Epithelial cell of proximal tubule (primary cell): ENCODE data around the gene MAP3K1. TPM values are rescaled to one million over a fixed set of nuclear protein-coding genes. Genes with fewer than 3 reads are reported as not detected.
"Not testable (repeated sequence)": the region's sequence is repeated elsewhere in the genome, so short reads cannot be mapped to it uniquely, and the experiment has no call there.

Experiments
- DNase-seq: peaks from one replicate; pipeline ENCODE4 v3.0.0-alpha.2; 2011; ENCODE audit warnings: low read depth
- H3K4me3 ChIP-seq: 2 replicates; pipeline ENCODE4 v1.5.1; 2011; ENCODE audit warnings: low read depth, mild to moderate bottlenecking, low read length
- total RNA-seq: library from RNA; depleted of rRNA; stranded (reverse); fragments of >200 nt; gene quantifications from 2 replicates; pipeline ENCODE4 v1.2.3, GENCODE V29; 2015
- TF ChIP-seq, protein P1 (sequence below): conservative IDR thresholded peaks from 2 replicates; pipeline ENCODE4 v1.5.1; 2012; ENCODE audit warnings: low read depth, mild to moderate bottlenecking, low read length

MAP3K1 gene
- 14.4 and 20.1 TPM in 2 replicates for total RNA-seq

DNA sequence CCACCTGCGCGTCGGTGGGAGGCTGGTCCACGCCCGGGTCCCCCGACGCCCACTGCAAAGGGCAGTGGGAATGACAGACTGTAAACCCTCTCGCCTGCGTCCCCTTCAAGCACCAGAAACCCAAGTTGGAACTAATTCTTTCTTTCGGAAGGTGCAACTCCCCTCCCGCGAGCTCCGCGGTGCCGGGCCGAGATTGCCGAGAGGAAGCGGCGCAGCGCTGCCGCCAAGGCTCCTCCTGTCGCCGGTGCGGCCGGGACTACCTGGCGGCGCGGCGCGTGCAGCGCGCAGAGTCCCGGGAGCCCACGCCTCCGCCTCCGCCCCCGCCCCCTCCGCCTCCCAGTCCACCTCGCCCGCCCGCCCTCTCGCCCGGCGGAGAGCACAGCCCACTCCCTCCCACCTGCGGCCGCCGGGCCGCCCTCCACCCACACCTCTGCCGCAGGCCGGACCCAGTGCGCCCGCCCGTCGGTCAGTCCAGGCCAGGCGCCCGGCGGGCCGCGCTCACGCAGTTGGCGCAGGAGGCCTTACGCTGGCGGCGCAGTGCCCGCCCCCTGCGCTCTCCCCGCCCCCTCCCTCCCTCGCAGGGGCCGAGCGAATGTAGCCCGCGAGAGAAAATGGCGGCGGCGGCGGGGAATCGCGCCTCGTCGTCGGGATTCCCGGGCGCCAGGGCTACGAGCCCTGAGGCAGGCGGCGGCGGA, at the start of gene MAP3K1:
TSS of gene MAP3K1 (plus strand) at position 587 of the 695 bp plus-strand sequence. CDS start at position 612, 25 bp downstream.
- DNase-seq: no peak
- TF ChIP-seq, protein P1, sequence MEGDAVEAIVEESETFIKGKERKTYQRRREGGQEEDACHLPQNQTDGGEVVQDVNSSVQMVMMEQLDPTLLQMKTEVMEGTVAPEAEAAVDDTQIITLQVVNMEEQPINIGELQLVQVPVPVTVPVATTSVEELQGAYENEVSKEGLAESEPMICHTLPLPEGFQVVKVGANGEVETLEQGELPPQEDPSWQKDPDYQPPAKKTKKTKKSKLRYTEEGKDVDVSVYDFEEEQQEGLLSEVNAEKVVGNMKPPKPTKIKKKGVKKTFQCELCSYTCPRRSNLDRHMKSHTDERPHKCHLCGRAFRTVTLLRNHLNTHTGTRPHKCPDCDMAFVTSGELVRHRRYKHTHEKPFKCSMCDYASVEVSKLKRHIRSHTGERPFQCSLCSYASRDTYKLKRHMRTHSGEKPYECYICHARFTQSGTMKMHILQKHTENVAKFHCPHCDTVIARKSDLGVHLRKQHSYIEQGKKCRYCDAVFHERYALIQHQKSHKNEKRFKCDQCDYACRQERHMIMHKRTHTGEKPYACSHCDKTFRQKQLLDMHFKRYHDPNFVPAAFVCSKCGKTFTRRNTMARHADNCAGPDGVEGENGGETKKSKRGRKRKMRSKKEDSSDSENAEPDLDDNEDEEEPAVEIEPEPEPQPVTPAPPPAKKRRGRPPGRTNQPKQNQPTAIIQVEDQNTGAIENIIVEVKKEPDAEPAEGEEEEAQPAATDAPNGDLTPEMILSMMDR: peak; percentile 8
- H3K4me3 ChIP-seq: peak within 1 kb of the TSS; percentile 85

DNA sequence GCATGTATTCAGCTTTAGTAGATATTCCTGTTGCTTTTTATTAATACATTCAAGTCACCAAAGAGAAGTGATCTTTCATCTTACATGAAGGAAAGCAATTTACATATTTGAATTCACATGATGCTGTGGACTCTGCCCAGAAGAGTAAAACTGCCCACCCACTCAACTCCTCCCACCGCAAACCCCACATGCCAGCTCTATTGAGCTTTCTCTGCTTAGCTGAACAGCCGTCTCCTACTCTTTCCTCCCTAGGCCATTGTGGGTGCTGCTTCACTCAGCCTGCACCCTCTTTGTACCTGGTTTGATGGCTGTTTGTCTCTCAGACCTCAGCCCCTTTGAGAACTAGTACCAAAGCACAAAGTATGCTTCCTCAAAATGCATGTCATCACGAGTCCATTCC, 48.4 kb upstream of the MAP3K1 start:
- no peak overlapping the region for H3K4me3 ChIP-seq
- no peak for DNase-seq
- TF ChIP-seq, protein P1: no peak

- H3K4me3 ChIP-seq: no peak overlapping the region
- TF ChIP-seq, protein P1: no peak
- DNase-seq: no peak
Measured at GRCh38 chr5:56769875-56770604, 45.3 kb upstream of the MAP3K1 start.

GRCh38 chr5:56772767-56773166, 42.6 kb upstream of the MAP3K1 start:
- TF ChIP-seq, protein P1: no peak
- no peak for DNase-seq

GRCh38 chr5:56774957-56775356, 40.4 kb upstream of the MAP3K1 start:
- H3K4me3 ChIP-seq: no peak overlapping the region
- TF ChIP-seq, protein P1: no peak
- DNase-seq: no peak

More at GRCh38 chr5:56772767-56773166, 42.6 kb upstream of the MAP3K1 start:
- H3K4me3 ChIP-seq: no peak overlapping the region

DNA sequence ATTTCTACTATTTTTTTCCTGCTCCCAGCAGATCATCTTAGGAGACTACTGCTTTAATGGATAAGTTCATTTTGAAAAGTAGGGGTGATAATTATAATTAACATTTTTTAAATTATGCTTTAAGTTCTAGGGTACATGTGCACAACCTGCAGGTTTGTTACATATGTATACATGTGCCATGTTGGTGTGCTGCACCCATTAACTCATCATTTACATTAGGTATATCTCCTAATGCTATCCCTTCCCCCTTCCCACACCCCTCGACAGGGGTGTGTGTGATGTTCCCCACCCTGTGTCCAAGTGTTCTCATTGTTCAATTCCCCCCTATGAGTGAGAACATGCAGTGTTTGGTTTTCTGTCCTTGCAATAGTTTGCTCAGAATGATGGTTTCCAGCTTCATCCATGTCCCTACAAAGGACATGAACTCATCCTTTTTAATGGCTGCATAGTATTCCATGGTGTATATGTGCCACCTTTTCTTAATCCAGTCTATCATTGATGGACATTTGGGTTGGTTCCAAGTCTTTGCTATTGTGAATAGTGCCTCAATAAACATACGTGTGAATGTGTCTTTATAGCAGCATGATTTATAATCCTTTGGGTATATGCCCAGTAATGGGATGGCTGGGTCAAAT, 39.0 kb upstream of the MAP3K1 start:
- not testable (repeated sequence) for DNase-seq, H3K4me3 ChIP-seq

GRCh38 chr5:56783261-56783660, 32.1 kb upstream of the MAP3K1 start:
- no peak overlapping the region for H3K4me3 ChIP-seq
- TF ChIP-seq, protein P1: no peak
- DNase-seq: no peak
